ENCODE data around the gene TNFRSF21.
A peak's percentile ranks its signal among the peaks of the same experiment; 100 is the strongest.
"Not testable (repeated sequence)": the region's sequence is repeated elsewhere in the genome, so short reads cannot be mapped to it uniquely, and the experiment has no call there.

TNFRSF21 gene

GRCh38 chr6:47246551-47246950 lies 63.2 kb downstream of the TNFRSF21 start:
- DNase-seq, result no peak

- DNase-seq, result no peak
Measured at GRCh38 chr6:47245745-47246371, 63.8 kb downstream of the TNFRSF21 start.

GRCh38 chr6:47242483-47243386 lies 67.0 kb downstream of the TNFRSF21 start:
- DNase-seq, result no peak

GRCh38 chr6:47241742-47242482 lies 67.8 kb downstream of the TNFRSF21 start:
- DNase-seq, result no peak

GRCh38 chr6:47240277-47240890 lies 69.3 kb downstream of the TNFRSF21 start:
- DNase-seq, result no peak

- no peak for DNase-seq
Measured at GRCh38 chr6:47239546-47239945, 70.2 kb downstream of the TNFRSF21 start.

- DNase-seq, result no peak
Measured at GRCh38 chr6:47238456-47238995, 71.2 kb downstream of the TNFRSF21 start.

GRCh38 chr6:47237196-47237595 lies 72.5 kb downstream of the TNFRSF21 start:
- no peak for DNase-seq

GRCh38 chr6:47235964-47236760 lies 73.5 kb downstream of the TNFRSF21 start:
- DNase-seq, result peak; percentile 79

- DNase-seq, result no peak
Measured at GRCh38 chr6:47235421-47235820, 74.3 kb downstream of the TNFRSF21 start.

GRCh38 chr6:47234266-47234933 lies 75.3 kb downstream of the TNFRSF21 start:
- DNase-seq, result no peak

GRCh38 chr6:47231151-47231550 lies 78.6 kb downstream of the TNFRSF21 start:
- no peak for DNase-seq

- no peak for DNase-seq
Measured at GRCh38 chr6:47230579-47230978, 79.1 kb downstream of the TNFRSF21 start.

- DNase-seq, result no peak
Measured at GRCh38 chr6:47229255-47229654, 80.5 kb downstream of the TNFRSF21 start.

GRCh38 chr6:47228093-47228492 lies 81.6 kb downstream of the TNFRSF21 start:
- not testable (repeated sequence) for DNase-seq

GRCh38 chr6:47223251-47223650 lies 86.5 kb downstream of the TNFRSF21 start:
- DNase-seq, result not testable (repeated sequence)

- no peak for DNase-seq
Measured at GRCh38 chr6:47221565-47221964, 88.1 kb downstream of the TNFRSF21 start.

- no peak for DNase-seq
Measured at GRCh38 chr6:47209632-47210031, 100.1 kb downstream of the TNFRSF21 start.

- peak; percentile 87 for DNase-seq
Measured at GRCh38 chr6:47207261-47207660, 102.4 kb downstream of the TNFRSF21 start.

- DNase-seq, result no peak
Measured at GRCh38 chr6:47206626-47207025, 103.1 kb downstream of the TNFRSF21 start.

- no peak for DNase-seq
Measured at GRCh38 chr6:47203938-47204611, 105.6 kb downstream of the TNFRSF21 start.

Measured in DMS79 treated with DMSO at 0.1 percent for 48 hours (cell line).